Measurements from ENCODE around the gene KIAA1549. TPM values are rescaled to one million over a fixed set of nuclear protein-coding genes. Genes with fewer than 3 reads are reported as not detected.

Gene KIAA1549
- total and polyA plus RNA-seq, 9 of the 15 experiments (the other 6 are each of a cell fraction or from before 2014, with no cell fraction given): 0.01 to 0.29 (median 0.07) TPM

GRCh38 chr7:138889582-138890498 is 91.3 kb downstream of the KIAA1549 start:
- no TSS peak for BruUV-seq (replicated peaks)
- no peak overlapping the region for H3K4me3 ChIP-seq
- peaks cover 53 to 65% of the 10 kb centered on the region in 2 experiments for H3K27me3 ChIP-seq (ENCODE audit: control insufficient read depth in 2 of 2, insufficient read depth in 2 of 2, low read length in 2 of 2)
- no peaks in the 10 kb centered on the region; the same call in 1 of the 2 replicates for H4K20me1 ChIP-seq (replicated peaks; ENCODE audit: control insufficient read depth, insufficient read depth, low read length)
- ATAC-seq (no peak), FAIRE-seq (no peak), DNase-seq (ENCODE audit: extremely low read depth in 1 of 4, low spot score in 3 of 4) (no peak)
- no peak overlapping the region for H3K27ac ChIP-seq (ENCODE audit: extremely low read depth, low read depth, low read length)
- WGBS (ENCODE audit: insufficient coverage, low coverage, missing lambda C conversion rate): under 1% methylated on average over 12 of the region's 12 CpGs
- ChIA-PET CTCF (ENCODE audit: low intra/inter-chr PET ratio) (no interaction called here), POLR2A (interaction anchor here (0.9 kb wide), 1 partner anchor 185 kb away, joined by 3 read pairs; no protein-coding TSS in a partner anchor)
- 0 out of 2 replicates have a peak, but pooled peaks have one; percentile 18 for TF ChIP-seq MAX (CRISPR knock-in tag; IDR thresholded peaks at IDR 0.05)
- TF ChIP-seq NFATC3 (IDR thresholded peaks at IDR 0.05): no peak
- 0 out of 2 replicates have a peak, but pooled peaks have one; percentile 24 for TF ChIP-seq USF1 (CRISPR knock-in tag; IDR thresholded peaks at IDR 0.05)
- TF ChIP-seq CBX8 (IDR thresholded peaks at IDR 0.05; ENCODE audit: borderline replicate concordance, extremely low read depth, low read depth, low read length, poor library complexity, severe bottlenecking): peak; percentile 61
- no peak for TF ChIP-seq NR3C1 (CRISPR knock-in tag; IDR thresholded peaks at IDR 0.05)
- intact Hi-C loops (cut with micrococcal nuclease) (loop anchor here (5.0 to 10.0 kb wide), 2 partner anchors 125 to 187 kb away; no protein-coding TSS in a partner anchor), in situ Hi-C loops (cut with MboI) (no loop called here)
- no peak overlapping the region for H3K4me2 ChIP-seq (ENCODE audit: insufficient read depth, low read length)
- H3K9ac ChIP-seq (ENCODE audit: insufficient read depth in 1 of 2, low read depth in 2 of 2, low read length in 2 of 2): no peak overlapping the region
- no peaks in the 10 kb centered on the region for H3K9me1 ChIP-seq (ENCODE audit: control insufficient read depth, insufficient read depth, low read length)
- H2AFZ ChIP-seq (ENCODE audit: low read depth, low read length): no peak overlapping the region
- H3K4me1 ChIP-seq (replicated peaks in 1 of 2; ENCODE audit: control insufficient read depth in 2 of 2, insufficient read depth in 2 of 2, low read length in 2 of 2): no peaks in the 10 kb centered on the region
- H3K9me3 ChIP-seq (replicated peaks; ENCODE audit: control insufficient read depth, insufficient read depth, low read depth, low read length): no peaks in the 10 kb centered on the region
- no peaks in the 10 kb centered on the region for H3K79me2 ChIP-seq (ENCODE audit: control insufficient read depth, insufficient read depth, low read length)
- no peaks in the 10 kb centered on the region for H3K36me3 ChIP-seq (ENCODE audit: control insufficient read depth, insufficient read depth, low read length)
